ENCODE data around the gene PPP1R36. TPM values are rescaled to one million over a fixed set of nuclear protein-coding genes. Genes with fewer than 3 reads are reported as not detected.

Gene PPP1R36
- total and polyA plus RNA-seq, 2 of the 8 experiments (the other 6 are each of a cell fraction or from before 2014, with no cell fraction given) = 0.39 to 0.93 TPM

- no peak overlapping the region for H4K5ac ChIP-seq (ENCODE audit: insufficient read length, low read depth, low read length)
- H3K23ac ChIP-seq (ENCODE audit: insufficient read length) = no peak overlapping the region
- H3K27ac ChIP-seq (ENCODE audit: low read depth, low read length) = no peak overlapping the region
- H3K36me3 ChIP-seq (ENCODE audit: control insufficient read depth in 2 of 4, insufficient read depth in 4 of 4, low read length in 3 of 4) = no peaks in the 10 kb centered on the region
- H3K9ac ChIP-seq (replicated peaks in 1 of 4; ENCODE audit: extremely low read depth in 1 of 4, low read depth in 3 of 4, low read length in 3 of 4) = no peak overlapping the region
- DNase-seq (ENCODE audit: low read depth in 1 of 2, low spot score in 2 of 2) (no peak), FAIRE-seq (no peak)
- ChIA-PET CTCF (ENCODE audit: partially characterized antibody) (interaction anchor here (1.5 to 2.3 kb wide), 3 partner anchors 14 to 32 kb away, joined by 4 to 7 read pairs (median 6); no protein-coding TSS in a partner anchor), POLR2A (ENCODE audit: partially characterized antibody) (no interaction called here)
- no peaks in the 10 kb centered on the region for H3K27me3 ChIP-seq (replicated peaks in 1 of 4; ENCODE audit: control insufficient read depth in 3 of 4, extremely low read depth in 1 of 4, insufficient read depth in 3 of 4, low read length in 3 of 4)
- no peak overlapping the region for H4K91ac ChIP-seq (replicated peaks; ENCODE audit: insufficient read length, low read length)
- no peak overlapping the region for H2AFZ ChIP-seq (ENCODE audit: low read length)
- H2BK15ac ChIP-seq (ENCODE audit: low read length) = no peak overlapping the region
- 92% methylated on average over 1 of the region's 1 CpG; no CpG with 5 or more reads in 1 of the 2 experiments for WGBS, 2 experiments (ENCODE audit: extremely low coverage in 1 of 2, insufficient coverage in 1 of 2, insufficient read length in 1 of 2, insufficient replicate concordance in 2 of 2, low coverage in 1 of 2, low lambda C conversion rate in 2 of 2, missing lambda C conversion rate in 1 of 2)
- no peak overlapping the region for H3K4me3 ChIP-seq (ENCODE audit: extremely low read depth in 1 of 4, insufficient read depth in 2 of 4, low read depth in 3 of 4, low read length in 4 of 4)
- no peak overlapping the region for H3K18ac ChIP-seq (ENCODE audit: extremely low read depth, low read length)
- no peaks in the 10 kb centered on the region for H3K9me3 ChIP-seq (ENCODE audit: insufficient read depth in 2 of 2, low read depth in 1 of 2, low read length in 1 of 2)
- no peak overlapping the region for H2BK120ac ChIP-seq (replicated peaks; ENCODE audit: low read depth, low read length)
- H3K79me2 ChIP-seq (ENCODE audit: control insufficient read depth in 1 of 2, insufficient read depth in 2 of 2, low read length in 2 of 2) = no peaks in the 10 kb centered on the region
- H3K4me2 ChIP-seq (ENCODE audit: insufficient read depth in 1 of 2, low read depth in 2 of 2, low read length in 2 of 2) = no peak overlapping the region
- H3K79me1 ChIP-seq (ENCODE audit: low read depth, low read length) = no peaks in the 10 kb centered on the region
- H4K8ac ChIP-seq (ENCODE audit: extremely low read depth, insufficient read depth, low read length) = no peak overlapping the region
- H3K4ac ChIP-seq (replicated peaks; ENCODE audit: insufficient read length, low read depth, low read length) = no peak overlapping the region
- H3K4me1 ChIP-seq (replicated peaks in 1 of 4; ENCODE audit: control insufficient read depth in 3 of 4, insufficient read depth in 4 of 4, low read length in 3 of 4) = no peaks in the 10 kb centered on the region
- no peak overlapping the region for H2BK12ac ChIP-seq (ENCODE audit: low read depth, low read length)
- no peak overlapping the region for H2BK5ac ChIP-seq (ENCODE audit: low read depth, low read length)
- H3K56ac ChIP-seq (replicated peaks; ENCODE audit: insufficient read length, low read depth, low read length) = no peak overlapping the region
- H2BK20ac ChIP-seq (ENCODE audit: low read length) = no peak overlapping the region
- TF ChIP-seq POLR2AphosphoS5 (IDR thresholded peaks at IDR 0.05; ENCODE audit: low read depth, low read length) (no peak), RXRA (IDR thresholded peaks at IDR 0.05; ENCODE audit: insufficient read depth, low read depth, low read length) (no peak), SP4 (IDR thresholded peaks at IDR 0.05; ENCODE audit: low read length) (no peak)
- H4K20me1 ChIP-seq (replicated peaks in 1 of 2; ENCODE audit: control insufficient read depth in 1 of 2, insufficient read depth in 2 of 2, low read length in 2 of 2) = no peaks in the 10 kb centered on the region
- H3K23me2 ChIP-seq (ENCODE audit: low read depth, low read length) = no peaks in the 10 kb centered on the region
- no peak overlapping the region for H3K14ac ChIP-seq (ENCODE audit: insufficient read length)
- H2AK5ac ChIP-seq (ENCODE audit: low read depth, low read length) = no peak overlapping the region
Measured at GRCh38 chr14:64604001-64604400, 54.2 kb downstream of the PPP1R36 start.
